Left lung (tissue), 10 donors: Measurements from ENCODE around the gene SIGLEC10. TPM values are rescaled to one million over a fixed set of nuclear protein-coding genes. Genes with fewer than 3 reads are reported as not detected.
"Not testable (repeated sequence)": the region's sequence is repeated elsewhere in the genome, so short reads cannot be mapped to it uniquely, and the experiment has no call there.

Experiments
- ATAC-seq: fragments of 200-7000 bp; cut with Tn5 transposase; one replicate; pipeline ENCODE4 v1.9.1; 2020; ENCODE audit warnings: moderate library complexity
- DNase-seq, 4 donors: peaks; one replicate each; pipeline ENCODE4 v3.0.0-alpha.2; 2013 to 2020
- H3K27ac ChIP-seq, 2 donors: fragments of 200-600 bp; sonication (generic) in 1 of 2; one replicate each; pipeline versions ENCODE4 v1.5.0 to v1.8.0; 2020 to 2021
- H3K27me3 ChIP-seq, 2 donors: fragments of 200-600 bp; sonication (generic) in 1 of 2; one replicate each; pipeline versions ENCODE4 v1.5.0 to v1.8.0; 2020 to 2021
- H3K36me3 ChIP-seq, 2 donors: fragments of 200-600 bp; sonication (generic) in 1 of 2; one replicate each; pipeline versions ENCODE4 v1.5.0 to v1.8.0; 2020 to 2021
- H3K4me1 ChIP-seq, 2 donors: fragments of 200-600 bp; one replicate each; pipeline ENCODE4 v1.8.0; 2021
- H3K4me3 ChIP-seq, 2 donors: fragments of 200-600 bp; sonication (generic) in 1 of 2; one replicate each; pipeline versions ENCODE4 v1.5.0 to v1.8.0; 2020 to 2021; ENCODE audit warnings: mild to moderate bottlenecking in 1 of 2
- H3K9me3 ChIP-seq, 2 donors: fragments of 200-600 bp; sonication (generic) in 1 of 2; one replicate each; pipeline versions ENCODE4 v1.5.0 to v1.8.0; 2020 to 2021
- intact Hi-C, 2 donors: fragments of 100-400 bp; cut with DNase I; formaldehyde crosslinking; loops; one replicate each; pipeline versions ENCODE4 v1.11.2 to v1.14.2; 2022
- polyA plus RNA-seq, 6 donors: library from polyadenylated mRNA; unstranded; fragments of 120-200 nt; gene quantifications; one replicate each; pipeline ENCODE4 v1.2.1, GENCODE V29; 2013; ENCODE audit not compliant: insufficient read length in 6 of 6
- total RNA-seq, 2 donors: library from RNA; stranded (reverse); fragmentation: NEBNext Ultra II Directional; extraction: Animal tissue kit (Norgen Biotek cat#: 25700); gene quantifications; one replicate each; pipeline ENCODE4 v1.2.1, GENCODE V29; 2021
- TF ChIP-seq, protein P1 (sequence below), 2 donors: fragments of 200-600 bp; sonication (generic) in 1 of 2; IDR thresholded peaks; one replicate each; pipeline versions ENCODE4 v1.5.0 to v1.8.0; 2021; ENCODE audit warnings: antibody characterized with exemption in 2 of 2
- donor health status: DM: no; HTN: yes; CAD: no.
- donor health status: DM: no; HTN: no; CAD: no.

The SIGLEC10 gene
- total and polyA plus RNA-seq, 8 donors: 1.3 to 119 (median 1.7) TPM

- Histone ChIP-seq H3K9me3 (no peaks in the 10 kb centered on the region), H3K4me1 (peaks cover 0 to 58% of the 10 kb centered on the region in 2 donors), H3K27me3 (peaks cover 0 to 20% of the 10 kb centered on the region in 2 donors), H3K27ac (no peak overlapping the region), H3K4me3 (no peak overlapping the region), H3K36me3 (peaks cover 0 to 29% of the 10 kb centered on the region in 2 donors)
- ATAC-seq (no peak), DNase-seq (no peak)
- TF ChIP-seq, protein P1, sequence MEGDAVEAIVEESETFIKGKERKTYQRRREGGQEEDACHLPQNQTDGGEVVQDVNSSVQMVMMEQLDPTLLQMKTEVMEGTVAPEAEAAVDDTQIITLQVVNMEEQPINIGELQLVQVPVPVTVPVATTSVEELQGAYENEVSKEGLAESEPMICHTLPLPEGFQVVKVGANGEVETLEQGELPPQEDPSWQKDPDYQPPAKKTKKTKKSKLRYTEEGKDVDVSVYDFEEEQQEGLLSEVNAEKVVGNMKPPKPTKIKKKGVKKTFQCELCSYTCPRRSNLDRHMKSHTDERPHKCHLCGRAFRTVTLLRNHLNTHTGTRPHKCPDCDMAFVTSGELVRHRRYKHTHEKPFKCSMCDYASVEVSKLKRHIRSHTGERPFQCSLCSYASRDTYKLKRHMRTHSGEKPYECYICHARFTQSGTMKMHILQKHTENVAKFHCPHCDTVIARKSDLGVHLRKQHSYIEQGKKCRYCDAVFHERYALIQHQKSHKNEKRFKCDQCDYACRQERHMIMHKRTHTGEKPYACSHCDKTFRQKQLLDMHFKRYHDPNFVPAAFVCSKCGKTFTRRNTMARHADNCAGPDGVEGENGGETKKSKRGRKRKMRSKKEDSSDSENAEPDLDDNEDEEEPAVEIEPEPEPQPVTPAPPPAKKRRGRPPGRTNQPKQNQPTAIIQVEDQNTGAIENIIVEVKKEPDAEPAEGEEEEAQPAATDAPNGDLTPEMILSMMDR (IDR thresholded peaks at IDR 0.05): no peak
- intact Hi-C loops: no loop called here
Observed at GRCh38 chr19:51410950-51411748, 6.3 kb downstream of the SIGLEC10 start.

- intact Hi-C loops: no loop called here
- peaks cover 0 to 44% of the 10 kb centered on the region in 2 donors for H3K4me1 ChIP-seq
- H3K9me3 ChIP-seq: peaks cover 0 to 6% of the 10 kb centered on the region in 2 donors
- peak; percentile 77 for ATAC-seq
- no peaks in the 10 kb centered on the region for H3K27me3 ChIP-seq
- H3K27ac ChIP-seq: peak overlapping the region in 1 of 2 donors; percentile 88
- TF ChIP-seq, protein P1 (IDR thresholded peaks at IDR 0.05): no peak
- no peak overlapping the region for H3K4me3 ChIP-seq
- peak in 1 of 4 donors; percentile 21 for DNase-seq
- H3K36me3 ChIP-seq: peaks cover 0 to 6% of the 10 kb centered on the region in 2 donors
Observed at GRCh38 chr19:51407511-51408131, 9.8 kb downstream of the SIGLEC10 start.

GRCh38 chr19:51402117-51402516, 15.3 kb downstream of the SIGLEC10 start:
- Histone ChIP-seq H3K4me1 (peaks cover 0 to 21% of the 10 kb centered on the region in 2 donors), H3K36me3 (no peaks in the 10 kb centered on the region), H3K9me3 (peaks cover 0 to 18% of the 10 kb centered on the region in 2 donors), H3K27me3 (no peaks in the 10 kb centered on the region), H3K27ac (no peak overlapping the region), H3K4me3 (no peak overlapping the region)
- intact Hi-C loops: no loop called here
- ATAC-seq (no peak), DNase-seq (no peak)
- TF ChIP-seq, protein P1 (IDR thresholded peaks at IDR 0.05): no peak

- H3K27me3 ChIP-seq, DNase-seq, ATAC-seq, H3K36me3 ChIP-seq, H3K4me3 ChIP-seq, intact Hi-C loops, H3K27ac ChIP-seq: not testable (repeated sequence)
- peaks cover 0 to 14% of the 10 kb centered on the region in 2 donors for H3K4me1 ChIP-seq
- H3K9me3 ChIP-seq: peaks cover 0 to 18% of the 10 kb centered on the region in 2 donors
Observed at GRCh38 chr19:51399936-51400335, 17.5 kb downstream of the SIGLEC10 start.

- TF ChIP-seq, protein P1 (IDR thresholded peaks at IDR 0.05): no peak
- intact Hi-C loops: no loop called here
- no peaks in the 10 kb centered on the region for H3K36me3 ChIP-seq
- DNase-seq: no peak
- no peak overlapping the region for H3K27ac ChIP-seq
- peaks cover 0 to 21% of the 10 kb centered on the region in 2 donors for H3K4me1 ChIP-seq
- H3K27me3 ChIP-seq: no peaks in the 10 kb centered on the region
- no peak overlapping the region for H3K4me3 ChIP-seq
- no peak for ATAC-seq
- peaks cover 0 to 18% of the 10 kb centered on the region in 2 donors for H3K9me3 ChIP-seq
Observed at GRCh38 chr19:51399231-51399630, 18.2 kb downstream of the SIGLEC10 start.
